Gastroesophageal sphincter (tissue), 3 donors: ENCODE measurements around the gene VLDLR.

ENCODE experiments used
- POLR2A ChIP-seq, 2 donors: fragments of 450-650 bp; IDR thresholded peaks; one replicate each; pipeline ENCODE4 v1.6.1; 2017; ENCODE audit warnings: antibody characterized with exemption in 2 of 2, mild to moderate bottlenecking in 2 of 2, moderate library complexity in 1 of 2
- POLR2AphosphoS5 ChIP-seq: sonication (generic); formaldehyde crosslinking; IDR thresholded peaks from one replicate; pipeline ENCODE4 v1.6.1; 2017; ENCODE audit warnings: antibody characterized with exemption
- TF ChIP-seq, protein P1 (sequence below), 4 experiments: fragments of 200-600 bp in 2 of 4; fragments of 450-650 bp in 2 of 4; sonication (generic) in 1 of 4; IDR thresholded peaks; one replicate each; pipeline ENCODE4 v1.5.1; 2017 to 2019; ENCODE audit warnings: antibody characterized with exemption in 4 of 4, mild to moderate bottlenecking in 2 of 4, moderate library complexity in 2 of 4

GRCh38 chr9:2599896-2600295 lies 21.7 kb upstream of the VLDLR start:
- TF ChIP-seq, protein P1, sequence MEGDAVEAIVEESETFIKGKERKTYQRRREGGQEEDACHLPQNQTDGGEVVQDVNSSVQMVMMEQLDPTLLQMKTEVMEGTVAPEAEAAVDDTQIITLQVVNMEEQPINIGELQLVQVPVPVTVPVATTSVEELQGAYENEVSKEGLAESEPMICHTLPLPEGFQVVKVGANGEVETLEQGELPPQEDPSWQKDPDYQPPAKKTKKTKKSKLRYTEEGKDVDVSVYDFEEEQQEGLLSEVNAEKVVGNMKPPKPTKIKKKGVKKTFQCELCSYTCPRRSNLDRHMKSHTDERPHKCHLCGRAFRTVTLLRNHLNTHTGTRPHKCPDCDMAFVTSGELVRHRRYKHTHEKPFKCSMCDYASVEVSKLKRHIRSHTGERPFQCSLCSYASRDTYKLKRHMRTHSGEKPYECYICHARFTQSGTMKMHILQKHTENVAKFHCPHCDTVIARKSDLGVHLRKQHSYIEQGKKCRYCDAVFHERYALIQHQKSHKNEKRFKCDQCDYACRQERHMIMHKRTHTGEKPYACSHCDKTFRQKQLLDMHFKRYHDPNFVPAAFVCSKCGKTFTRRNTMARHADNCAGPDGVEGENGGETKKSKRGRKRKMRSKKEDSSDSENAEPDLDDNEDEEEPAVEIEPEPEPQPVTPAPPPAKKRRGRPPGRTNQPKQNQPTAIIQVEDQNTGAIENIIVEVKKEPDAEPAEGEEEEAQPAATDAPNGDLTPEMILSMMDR (IDR thresholded peaks at IDR 0.05): no peak
- TF ChIP-seq POLR2A (IDR thresholded peaks at IDR 0.05) (no peak), POLR2AphosphoS5 (no peak)
